Pericardium fibroblast (primary cell): ENCODE data around the gene DUSP14. TPM values are rescaled to one million over a fixed set of nuclear protein-coding genes. Genes with fewer than 3 reads are reported as not detected.

Source experiments
- total RNA-seq: library from RNA; depleted of rRNA; stranded (reverse); fragments of >200 nt; gene quantifications from 2 replicates; pipeline ENCODE4 v1.2.3, GENCODE V29; 2015

Gene DUSP14
- 37.9 and 45.4 TPM in 2 replicates for total RNA-seq

GRCh38 chr17:37489197-37490001 lies at the start of gene DUSP14:
Gene DUSP14, plus strand, starts transcription at chr17:37489891. Its CDS starts 22,382 bp downstream, at chr17:37512273.

Other genes with a start within 250 kb of the DUSP14 start
- not detected in 2 replicates for gene C17orf78, start 113.9 kb upstream of the DUSP14 start, total RNA-seq
- 33.4 and 37.0 TPM in 2 replicates for gene ACACA, start 83.1 kb upstream of the DUSP14 start, total RNA-seq
- 15.7 and 18.3 TPM in 2 replicates for gene TADA2A, start 83.0 kb upstream of the DUSP14 start, total RNA-seq
- 9.0 and 11.4 TPM in 2 replicates for gene SYNRG, start 119.5 kb downstream of the DUSP14 start, total RNA-seq
- 13.5 and 16.1 TPM in 2 replicates for gene DDX52, start 153.6 kb downstream of the DUSP14 start, total RNA-seq